Fibroblast of the conjunctiva (primary cell): ENCODE results near the gene USP35.

ENCODE experiments used
- DNase-seq: peaks from one replicate; pipeline ENCODE4 v3.0.0-alpha.2; 2010; ENCODE audit warnings: low read depth

USP35 gene

GRCh38 chr11:78196661-78197091 is 8.0 kb downstream of the USP35 start:
- DNase-seq, result no peak

GRCh38 chr11:78197816-78198215 is 9.1 kb downstream of the USP35 start:
- DNase-seq, result no peak

GRCh38 chr11:78199015-78199652 is 10.4 kb downstream of the USP35 start:
- no peak for DNase-seq

- DNase-seq, result no peak
These were observed 10.9 kb downstream of the USP35 start for GRCh38 chr11:78199653-78200015.

GRCh38 chr11:78200061-78200460 is 11.3 kb downstream of the USP35 start:
- DNase-seq, result no peak

GRCh38 chr11:78200553-78200952 is 11.8 kb downstream of the USP35 start:
- DNase-seq, result no peak

GRCh38 chr11:78201096-78201818 is 12.5 kb downstream of the USP35 start:
- no peak for DNase-seq

- DNase-seq, result no peak
These were observed 14.0 kb downstream of the USP35 start for GRCh38 chr11:78202733-78203167.

GRCh38 chr11:78203184-78203583 is 14.5 kb downstream of the USP35 start:
- no peak for DNase-seq

GRCh38 chr11:78205256-78205655 is 16.5 kb downstream of the USP35 start:
- no peak for DNase-seq

- DNase-seq, result no peak
These were observed 17.0 kb downstream of the USP35 start for GRCh38 chr11:78205691-78206090.

GRCh38 chr11:78207532-78208256 is 19.0 kb downstream of the USP35 start:
- no peak for DNase-seq

GRCh38 chr11:78208257-78209165 is 19.8 kb downstream of the USP35 start:
- DNase-seq, result no peak

- DNase-seq, result no peak
These were observed 20.8 kb downstream of the USP35 start for GRCh38 chr11:78209478-78209877.

- DNase-seq, result no peak
These were observed 21.4 kb downstream of the USP35 start for GRCh38 chr11:78210000-78210608.

- DNase-seq, result no peak
These were observed 22.8 kb downstream of the USP35 start for GRCh38 chr11:78211565-78211964.

- DNase-seq, result no peak
These were observed 24.1 kb downstream of the USP35 start for GRCh38 chr11:78212586-78213371.

- DNase-seq, result no peak
These were observed 25.0 kb downstream of the USP35 start for GRCh38 chr11:78213526-78214330.

- DNase-seq, result no peak
These were observed 25.8 kb downstream of the USP35 start for GRCh38 chr11:78214331-78215194.
